HepG2 (cell line): ENCODE results near the gene HMCN2. TPM values are rescaled to one million over a fixed set of nuclear protein-coding genes. Genes with fewer than 3 reads are reported as not detected.

Experiments used
- CEBPB ChIP-seq: IDR thresholded peaks from 2 replicates; pipeline ENCODE4 v1.6.1; 2011; ENCODE audit warnings: low read depth, low read length, improper control_type of control experiment, borderline replicate concordance
- CHCHD3 ChIP-seq: sonication (generic); formaldehyde crosslinking; IDR thresholded peaks from 2 replicates; pipeline ENCODE4 v1.8.0; 2022; ENCODE audit warnings: mild to moderate bottlenecking, missing genetic modification reagents, moderate library complexity
- ELF4 ChIP-seq: sonication (generic); formaldehyde crosslinking; IDR thresholded peaks from 2 replicates; pipeline ENCODE4 v1.5.0; 2020; ENCODE audit warnings: missing genetic modification reagents, mild to moderate bottlenecking, moderate library complexity, borderline replicate concordance
- FOXA3 ChIP-seq: IDR thresholded peaks from 2 replicates; pipeline ENCODE4 v1.6.1; 2016; ENCODE audit warnings: missing genetic modification reagents, missing compliant biosample characterization
- HNRNPL ChIP-seq: fragments of 200-400 bp; formaldehyde crosslinking; IDR thresholded peaks from 2 replicates; pipeline ENCODE4 v1.6.1; 2017; ENCODE audit warnings: mild to moderate bottlenecking, low read depth, low read length
- MAZ ChIP-seq, 2 experiments: sonication (generic) in 1 of 2; formaldehyde crosslinking in 1 of 2; IDR thresholded peaks; 2 replicates each; pipeline versions ENCODE4 v1.5.0 to v1.6.1; 2012 to 2020; ENCODE audit warnings: low read depth in 2 of 2, mild to moderate bottlenecking in 2 of 2, borderline replicate concordance in 1 of 2, improper control_type of control experiment in 1 of 2, low read length in 1 of 2, missing genetic modification reagents in 1 of 2, moderate library complexity in 1 of 2
- MYPOP ChIP-seq: sonication (generic); formaldehyde crosslinking; IDR thresholded peaks from 2 replicates; pipeline ENCODE4 v1.8.1; 2023; ENCODE audit warnings: mild to moderate bottlenecking, moderate library complexity, missing genetic modification reagents
- PTBP1 ChIP-seq: fragments of 200-400 bp; formaldehyde crosslinking; IDR thresholded peaks from 2 replicates; pipeline ENCODE4 v1.6.1; 2018; ENCODE audit warnings: low read length, low read depth; ENCODE audit not compliant: poor library complexity, severe bottlenecking
- SRSF1 ChIP-seq: fragments of 200-400 bp; formaldehyde crosslinking; optimal IDR thresholded peaks from 2 replicates; pipeline ENCODE3; 2017; ENCODE audit warnings: mild to moderate bottlenecking, low read depth, low read length, moderate library complexity
- SRSF4 ChIP-seq: fragments of 200-400 bp; formaldehyde crosslinking; IDR thresholded peaks from one replicate; pipeline ENCODE4 v1.6.1; 2018; ENCODE audit warnings: mild to moderate bottlenecking, low read depth, low read length, moderate library complexity; ENCODE audit not compliant: poor library complexity, severe bottlenecking
- ZBTB2 ChIP-seq: sonication (generic); formaldehyde crosslinking; IDR thresholded peaks from 2 replicates; pipeline ENCODE4 v1.8.0; 2022; ENCODE audit warnings: low read depth, missing genetic modification reagents
- ZBTB49 ChIP-seq: sonication (generic); formaldehyde crosslinking; IDR thresholded peaks from 2 replicates; pipeline ENCODE4 v1.4.0; 2020; ENCODE audit warnings: missing genetic modification reagents, borderline replicate concordance
- ZBTB7A ChIP-seq: sonication (generic); formaldehyde crosslinking; IDR thresholded peaks from 2 replicates; pipeline ENCODE4 v1.8.0; 2022; ENCODE audit warnings: mild to moderate bottlenecking, missing genetic modification reagents
- ZBTB7B ChIP-seq: sonication (generic); formaldehyde crosslinking; IDR thresholded peaks from 2 replicates; pipeline ENCODE4 v1.4.0; 2020; ENCODE audit warnings: missing genetic modification reagents
- ZNF605 ChIP-seq: sonication (generic); formaldehyde crosslinking; IDR thresholded peaks from 2 replicates; pipeline ENCODE4 v1.8.0; 2022; ENCODE audit warnings: mild to moderate bottlenecking, missing genetic modification reagents
- ZNF704 ChIP-seq: sonication (generic); formaldehyde crosslinking; IDR thresholded peaks from 2 replicates; pipeline ENCODE4 v1.8.1; 2023; ENCODE audit warnings: mild to moderate bottlenecking, inconsistent platforms, moderate library complexity, missing genetic modification reagents, borderline replicate concordance
- ZNF724P ChIP-seq: sonication (generic); formaldehyde crosslinking; IDR thresholded peaks from 2 replicates; pipeline ENCODE4 v1.8.0; 2022; ENCODE audit warnings: missing genetic modification reagents, borderline replicate concordance
- polyA plus RNA-seq, 8 experiments: library from polyadenylated mRNA; depleted of rRNA in 3 of 8; stranded (reverse) in 7 of 8; unstranded in 1 of 8; fragments of >200 nt; fragmentation: Illumina TruSeq in 4 of 8; extraction: Trizol in 4 of 8; gene quantifications; 2 replicates each; pipeline versions ENCODE4 v1.2.1 to v1.2.3, GENCODE V29; 2011 to 2016; ENCODE audit warnings: low read depth in 4 of 8, missing spikeins in 1 of 8, mixed read lengths in 1 of 8; ENCODE audit not compliant: insufficient read depth in 1 of 8
- total RNA-seq, 5 experiments: library from RNA; depleted of rRNA; stranded (reverse); fragments of >200 nt; fragmentation: Illumina TruSeq; extraction: Trizol; gene quantifications; 2 replicates each; pipeline ENCODE4 v1.2.3, GENCODE V29; 2016; ENCODE audit warnings: low read depth in 1 of 5

Gene HMCN2
- total and polyA plus RNA-seq, 2 of the 13 experiments (the other 11 are each of a cell fraction or from before 2014, with no cell fraction given), result 0.09 TPM; not detected in 1

- no peak for TF ChIP-seq ZBTB49
- no peak for TF ChIP-seq ZNF724P
- TF ChIP-seq SRSF1, result no peak
- 0 out of 2 replicates have a peak, but pooled peaks have one; percentile 47 for TF ChIP-seq HNRNPL
- no peak for TF ChIP-seq ZBTB7B (CRISPR knock-in tag)
- peak; percentile 70; the same call in 1 of the 2 replicates for TF ChIP-seq CEBPB
- no peak for TF ChIP-seq CHCHD3 (CRISPR knock-in tag)
- TF ChIP-seq ZBTB2 (CRISPR knock-in tag), result no peak
- TF ChIP-seq MYPOP (CRISPR knock-in tag), result no peak
- TF ChIP-seq FOXA3 (CRISPR knock-in tag), result no peak
- no peak for TF ChIP-seq ZNF704 (CRISPR knock-in tag)
- TF ChIP-seq ELF4 (CRISPR knock-in tag), result no peak
- TF ChIP-seq SRSF4, result no peak
- no peak for TF ChIP-seq PTBP1
- peak; percentile 40; the same call in 1 of the 2 replicates for TF ChIP-seq ZBTB7A (CRISPR knock-in tag)
- TF ChIP-seq ZNF605 (CRISPR knock-in tag), result no peak
- TF ChIP-seq MAZ (IDR thresholded peaks at IDR 0.05; ENCODE audit: borderline replicate concordance, low read depth, low read length), result no peak
- TF ChIP-seq MAZ (CRISPR knock-in tag; IDR thresholded peaks at IDR 0.05; ENCODE audit: low read depth), result 0 out of 2 replicates have a peak, but pooled peaks have one; percentile 41
Measured at GRCh38 chr9:130448035-130448624, 182.6 kb downstream of the HMCN2 start (continued).
